T-cell (primary cell): ENCODE results near the gene IGFBP2. TPM values are rescaled to one million over a fixed set of nuclear protein-coding genes. Genes with fewer than 3 reads are reported as not detected.
A peak's percentile ranks its signal among the peaks of the same experiment; 100 is the strongest.

Experiments used
- ATAC-seq, 4 experiments: fragments of 200-7000 bp in 3 of 4; fragments of 150-1000 bp in 1 of 4; cut with Tn5 transposase; replicated peaks in 1 of 4; 1 replicate in 3 of 4; 2 replicates in 1 of 4; pipeline ENCODE4 v1.10.0; 2021; ENCODE audit warnings: moderate library complexity in 3 of 4, mild to moderate bottlenecking in 2 of 4, moderate number of reproducible peaks in 1 of 4
- CTCF ChIA-PET, 2 donors: fragments of 300-600 bp; sonication (Branson Sonifier 250); formaldehyde crosslinking; loops; one replicate each; lab custom pipeline; 2022; ENCODE audit warnings: antibody characterized with exemption in 2 of 2; lab: Charles Lee
- POLR2A ChIA-PET, 2 donors: fragments of 300-600 bp; sonication (Branson Sonifier 250); formaldehyde crosslinking; loops; one replicate each; lab custom pipeline; 2022; ENCODE audit warnings: antibody characterized with exemption in 2 of 2; lab: Charles Lee
- DNase-seq, 35 experiments: peaks; one replicate each; pipeline versions ENCODE4 v3.0.0 to v3.0.0-alpha.2; 2013 to 2023
- H3K27ac ChIP-seq: one replicate; pipeline ENCODE4 v1.5.1; 2013; ENCODE audit warnings: low read length
- H3K27me3 ChIP-seq, 2 experiments: replicated peaks in 1 of 2; 1 replicate in 1 of 2; 2 replicates in 1 of 2; pipeline versions ENCODE4 v1.6.1 to v1.7.0; 2013; ENCODE audit warnings: low read length in 1 of 2, mixed read lengths in 1 of 2; ENCODE audit not compliant: control insufficient read depth in 2 of 2, insufficient read depth in 2 of 2; ENCODE audit errors: extremely low read depth in 1 of 2
- H3K36me3 ChIP-seq, 2 donors: 1 replicate in 1 of 2; 2 replicates in 1 of 2; pipeline versions ENCODE4 v1.6.1 to v1.7.0; 2013; ENCODE audit warnings: low read length in 1 of 2; ENCODE audit not compliant: control insufficient read depth in 2 of 2, insufficient read depth in 1 of 2; ENCODE audit errors: extremely low read depth in 1 of 2
- H3K4me1 ChIP-seq, 2 experiments: 1 replicate in 1 of 2; 2 replicates in 1 of 2; pipeline versions ENCODE4 v1.6.1 to v1.7.0; 2013; ENCODE audit warnings: low read length in 2 of 2, mixed read lengths in 1 of 2; ENCODE audit not compliant: insufficient read depth in 2 of 2, control insufficient read depth in 1 of 2; ENCODE audit errors: extremely low read depth in 1 of 2
- H3K4me3 ChIP-seq, 2 donors: 1 replicate in 1 of 2; 2 replicates in 1 of 2; pipeline versions ENCODE4 v1.5.1 to v1.7.0; 2013; ENCODE audit warnings: mild to moderate bottlenecking in 2 of 2, low read length in 1 of 2, moderate library complexity in 1 of 2; ENCODE audit not compliant: control insufficient read depth in 1 of 2; ENCODE audit errors: extremely low read depth in 1 of 2
- H3K9me3 ChIP-seq: 2 replicates; pipeline ENCODE4 v1.7.0; 2013
- H3K27ac Mint-ChIP-seq, 2 donors: one replicate each; pipeline ENCODE4 v1.8.0; 2020 to 2021; ENCODE audit warnings: mild to moderate bottlenecking in 2 of 2, mixed read lengths in 2 of 2
- H3K27me3 Mint-ChIP-seq, 2 donors: one replicate each; pipeline ENCODE4 v1.8.0; 2021 to 2022; ENCODE audit warnings: mixed read lengths in 2 of 2
- H3K36me3 Mint-ChIP-seq: one replicate; pipeline ENCODE4 v1.8.0; 2021; ENCODE audit warnings: mixed read lengths
- H3K4me1 Mint-ChIP-seq, 3 donors: one replicate each; pipeline ENCODE4 v1.8.0; 2020 to 2022; ENCODE audit warnings: mixed read lengths in 3 of 3, mild to moderate bottlenecking in 1 of 3
- H3K4me3 Mint-ChIP-seq, 3 donors: one replicate each; pipeline ENCODE4 v1.8.0; 2020 to 2022; ENCODE audit warnings: mild to moderate bottlenecking in 3 of 3, mixed read lengths in 3 of 3, moderate library complexity in 3 of 3
- H3K9me3 Mint-ChIP-seq, 3 donors: one replicate each; pipeline ENCODE4 v1.8.0; 2020 to 2022; ENCODE audit warnings: mixed read lengths in 3 of 3
- WGBS: methylation state at CpG from one replicate; pipeline ENCODE4 v1.1.5; 2013; ENCODE audit warnings: missing lambda C conversion rate; ENCODE audit not compliant: insufficient coverage; 5-methylcytosine and 5-hydroxymethylcytosine counted together
- total RNA-seq, 35 experiments: library from RNA in 6 of 35; stranded (reverse) in 6 of 35; fragments of 120-200 nt in 1 of 35; gene quantifications; one replicate each; pipeline versions ENCODE4 v1.2.1 to v1.2.4 and lab custom pipeline; 2013 to 2026

IGFBP2 gene
- total RNA-seq, 5 donors from 2014 or later (not counting 1 experiment from before 2014, with no cell fraction given): 0.46 to 2.1 (median 1.8) TPM; not detected in 2

- Mint-ChIP-seq H3K27ac (no peak overlapping the region), H3K4me1 (no peaks in the 10 kb centered on the region), H3K36me3 (no peaks in the 10 kb centered on the region), H3K9me3 (peaks cover 0 to 4% (median 3%) of the 10 kb centered on the region in 3 donors), H3K27me3 (peaks cover 10 to 11% of the 10 kb centered on the region in 2 donors), H3K4me3 (no peak overlapping the region)
- Histone ChIP-seq H3K27ac (no peak overlapping the region), H3K27me3 (peaks cover 0 to 9% of the 10 kb centered on the region in 2 experiments), H3K4me3 (no peak overlapping the region), H3K9me3 (no peaks in the 10 kb centered on the region), H3K4me1 (no peaks in the 10 kb centered on the region), H3K36me3 (no peaks in the 10 kb centered on the region)
- ATAC-seq: no peak
- DNase-seq: no peak
- CTCF ChIA-PET: no interaction called here
- 89% methylated on average over 1 of the region's 2 CpGs for WGBS
- POLR2A ChIA-PET: no interaction called here
Measured at GRCh38 chr2:216626875-216627245, 6.4 kb upstream of the IGFBP2 start.

- 85% methylated on average over 2 of the region's 4 CpGs for WGBS
- peaks cover 0 to 32% of the 10 kb centered on the region in 2 experiments for H3K27me3 ChIP-seq
- CTCF ChIA-PET: no interaction called here
- Mint-ChIP-seq H3K27ac (no peak overlapping the region), H3K36me3 (no peaks in the 10 kb centered on the region), H3K4me1 (peaks cover 10 to 17% (median 14%) of the 10 kb centered on the region in 3 donors), H3K27me3 (peaks cover 30 to 32% of the 10 kb centered on the region in 2 donors), H3K4me3 (no peak overlapping the region), H3K9me3 (no peaks in the 10 kb centered on the region)
- DNase-seq (no peak), ATAC-seq (no peak)
- no peak overlapping the region for H3K27ac ChIP-seq
- no peak overlapping the region for H3K4me3 ChIP-seq
- POLR2A ChIA-PET: interaction anchor here in 1 of 2 donors (0.7 kb wide), 1 partner anchor 989 kb away, joined by 4 read pairs; no protein-coding TSS in a partner anchor
- H3K36me3 ChIP-seq: no peaks in the 10 kb centered on the region
- no peaks in the 10 kb centered on the region for H3K9me3 ChIP-seq
- H3K4me1 ChIP-seq: peaks cover 7 to 14% of the 10 kb centered on the region in 2 experiments
Measured at GRCh38 chr2:216629784-216630183, 3.4 kb upstream of the IGFBP2 start.

- Histone ChIP-seq H3K27ac (no peak overlapping the region), H3K27me3 (peaks cover 0 to 55% of the 10 kb centered on the region in 2 experiments), H3K4me1 (peaks cover 10 to 17% of the 10 kb centered on the region in 2 experiments), H3K9me3 (no peaks in the 10 kb centered on the region), H3K4me3 (no peak overlapping the region), H3K36me3 (no peaks in the 10 kb centered on the region)
- no peaks in the 10 kb centered on the region for H3K9me3 Mint-ChIP-seq
- ATAC-seq (no peak), DNase-seq (no peak)
- H3K36me3 Mint-ChIP-seq: no peaks in the 10 kb centered on the region
- WGBS: 36% methylated on average over 9 of the region's 13 CpGs
- H3K27ac Mint-ChIP-seq: no peak overlapping the region
- H3K4me3 Mint-ChIP-seq: peak overlapping the region; percentile 69 to 82 (median 70)
- ChIA-PET CTCF (no interaction called here), POLR2A (no interaction called here)
- H3K27me3 Mint-ChIP-seq: peaks cover 53 to 57% of the 10 kb centered on the region in 2 donors
- H3K4me1 Mint-ChIP-seq: peaks cover 16 to 30% (median 28%) of the 10 kb centered on the region in 3 donors
Measured at GRCh38 chr2:216632346-216632951, 771 bp upstream of the IGFBP2 start.

GRCh38 chr2:216633616-216634369 is 573 bp downstream of the IGFBP2 start:
- H3K27me3 Mint-ChIP-seq: peaks cover 53 to 67% of the 10 kb centered on the region in 2 donors
- Histone ChIP-seq H3K36me3 (no peaks in the 10 kb centered on the region), H3K9me3 (no peaks in the 10 kb centered on the region), H3K4me1 (peaks cover 10 to 17% of the 10 kb centered on the region in 2 experiments), H3K4me3 (peak overlapping the region in 1 of 2 donors; percentile 58), H3K27me3 (peaks cover 0 to 66% of the 10 kb centered on the region in 2 experiments), H3K27ac (no peak overlapping the region)
- 1% methylated on average over 71 of the region's 71 CpGs for WGBS
- no peak overlapping the region for H3K27ac Mint-ChIP-seq
- POLR2A ChIA-PET: no interaction called here
- H3K9me3 Mint-ChIP-seq: no peaks in the 10 kb centered on the region
- CTCF ChIA-PET: no interaction called here
- no peaks in the 10 kb centered on the region for H3K36me3 Mint-ChIP-seq
- DNase-seq: no peak
- ATAC-seq: peak in 3 of 4 experiments; percentile 8 to 33 (median 15)
- peaks cover 16 to 31% (median 28%) of the 10 kb centered on the region in 3 donors for H3K4me1 Mint-ChIP-seq
- H3K4me3 Mint-ChIP-seq: peak overlapping the region; percentile 41 to 81 (median 64)

GRCh38 chr2:216634370-216635148 is 1.3 kb downstream of the IGFBP2 start:
- H3K27me3 Mint-ChIP-seq: peaks cover 53 to 67% of the 10 kb centered on the region in 2 donors
- Histone ChIP-seq H3K27me3 (peaks cover 0 to 71% of the 10 kb centered on the region in 2 experiments), H3K9me3 (no peaks in the 10 kb centered on the region), H3K4me3 (peak overlapping the region in 1 of 2 donors; percentile 58), H3K4me1 (peaks cover 10 to 17% of the 10 kb centered on the region in 2 experiments), H3K27ac (no peak overlapping the region), H3K36me3 (no peaks in the 10 kb centered on the region)
- DNase-seq: no peak
- H3K4me3 Mint-ChIP-seq: peak overlapping the region; percentile 41 to 81 (median 64)
- 23% methylated on average over 4 of the region's 23 CpGs for WGBS
- no peaks in the 10 kb centered on the region for H3K36me3 Mint-ChIP-seq
- no peak overlapping the region for H3K27ac Mint-ChIP-seq
- peaks cover 16 to 31% (median 28%) of the 10 kb centered on the region in 3 donors for H3K4me1 Mint-ChIP-seq
- ATAC-seq: no peak
- ChIA-PET POLR2A (no interaction called here), CTCF (no interaction called here)
- no peaks in the 10 kb centered on the region for H3K9me3 Mint-ChIP-seq

- Histone ChIP-seq H3K4me1 (peaks cover 10 to 17% of the 10 kb centered on the region in 2 experiments), H3K9me3 (no peaks in the 10 kb centered on the region), H3K4me3 (peak overlapping the region in 1 of 2 donors; percentile 58), H3K27ac (no peak overlapping the region), H3K36me3 (peaks cover 0 to 1% of the 10 kb centered on the region in 2 donors), H3K27me3 (peaks cover 0 to 75% of the 10 kb centered on the region in 2 experiments)
- WGBS: 27% methylated on average over 2 of the region's 7 CpGs
- Mint-ChIP-seq H3K4me3 (peak overlapping the region in 2 of 3 donors; percentile 31 to 81), H3K27me3 (peaks cover 53 to 71% of the 10 kb centered on the region in 2 donors), H3K36me3 (no peaks in the 10 kb centered on the region), H3K4me1 (peaks cover 16 to 31% (median 28%) of the 10 kb centered on the region in 3 donors), H3K27ac (peak overlapping the region in 1 of 2 donors; percentile 25), H3K9me3 (no peaks in the 10 kb centered on the region)
- ChIA-PET POLR2A (no interaction called here), CTCF (no interaction called here)
- no peak for DNase-seq
- ATAC-seq: no peak
Measured at GRCh38 chr2:216635171-216635570, 2.0 kb downstream of the IGFBP2 start.
